Natural killer cell (primary cell): Measurements from ENCODE around the gene FAHD2A. TPM values are rescaled to one million over a fixed set of nuclear protein-coding genes. Genes with fewer than 3 reads are reported as not detected.

Source experiments
- ATAC-seq, 3 donors: fragments of 150-1000 bp in 2 of 3; fragments of 200-7000 bp in 1 of 3; cut with Tn5 transposase; 1 replicate in 1 of 3; 2 replicates in 2 of 3; pipeline ENCODE4 v1.10.0; 2021; ENCODE audit warnings: mild to moderate bottlenecking in 2 of 3, moderate library complexity in 2 of 3
- DNase-seq, 2 donors: peaks; one replicate each; pipeline versions ENCODE4 v3.0.0 to v3.0.0-alpha.2; 2013 to 2021; ENCODE audit warnings: mixed read lengths in 1 of 2
- H3K27ac ChIP-seq: one replicate; pipeline ENCODE4 v1.5.1; 2013; ENCODE audit warnings: mild to moderate bottlenecking, low read length
- H3K27me3 ChIP-seq: one replicate; pipeline ENCODE4 v1.6.1; 2013; ENCODE audit warnings: low read length; ENCODE audit not compliant: control insufficient read depth, insufficient read depth
- H3K36me3 ChIP-seq: one replicate; pipeline ENCODE4 v1.6.1; 2013; ENCODE audit warnings: low read length; ENCODE audit not compliant: control insufficient read depth, insufficient read depth
- H3K4me1 ChIP-seq: one replicate; pipeline ENCODE4 v1.6.1; 2013; ENCODE audit warnings: low read length; ENCODE audit not compliant: control insufficient read depth, insufficient read depth
- H3K4me3 ChIP-seq: one replicate; pipeline ENCODE4 v1.5.1; 2013; ENCODE audit warnings: low read length
- H3K9me3 ChIP-seq: one replicate; pipeline ENCODE4 v1.6.1; 2013; ENCODE audit warnings: low read length; ENCODE audit not compliant: control insufficient read depth, insufficient read depth
- H3K27ac Mint-ChIP-seq, 2 donors: one replicate each; pipeline ENCODE4 v1.8.0; 2022; ENCODE audit warnings: mild to moderate bottlenecking in 2 of 2, mixed read lengths in 2 of 2, moderate library complexity in 1 of 2
- H3K27me3 Mint-ChIP-seq, 2 donors: one replicate each; pipeline ENCODE4 v1.8.0; 2022; ENCODE audit warnings: low read depth in 2 of 2, mixed read lengths in 2 of 2
- H3K36me3 Mint-ChIP-seq: one replicate; pipeline ENCODE4 v1.8.0; 2022; ENCODE audit warnings: mixed read lengths
- H3K4me1 Mint-ChIP-seq, 2 donors: one replicate each; pipeline ENCODE4 v1.8.0; 2022; ENCODE audit warnings: mixed read lengths in 2 of 2
- H3K4me3 Mint-ChIP-seq: one replicate; pipeline ENCODE4 v1.8.0; 2022; ENCODE audit warnings: mild to moderate bottlenecking, moderate library complexity, mixed read lengths
- H3K9me3 Mint-ChIP-seq, 2 donors: one replicate each; pipeline ENCODE4 v1.8.0; 2022; ENCODE audit warnings: mixed read lengths in 2 of 2
- CTCF ChIP-seq: fragments of 200-600 bp; IDR thresholded peaks from one replicate; pipeline ENCODE4 v1.8.0; 2022; ENCODE audit warnings: antibody characterized with exemption
- WGBS: methylation state at CpG from one replicate; pipeline ENCODE4 v1.1.7; 2013; ENCODE audit warnings: missing lambda C conversion rate; ENCODE audit not compliant: insufficient coverage; 5-methylcytosine and 5-hydroxymethylcytosine counted together
- intact Hi-C: fragments of 100-400 bp; cut with micrococcal nuclease; formaldehyde crosslinking; loops from one replicate; pipeline ENCODE4 v1.14.2; 2022
- total RNA-seq, 4 donors: library from RNA; stranded (reverse); fragments of 120-200 nt in 1 of 4; gene quantifications; one replicate each; pipeline versions ENCODE4 v1.2.3 to v1.2.4, GENCODE V29; 2013 to 2022

The FAHD2A gene
- total RNA-seq, 3 donors from 2014 or later (not counting 1 experiment from before 2014, with no cell fraction given), result 21.6 to 25.4 (median 22.0) TPM

DNA sequence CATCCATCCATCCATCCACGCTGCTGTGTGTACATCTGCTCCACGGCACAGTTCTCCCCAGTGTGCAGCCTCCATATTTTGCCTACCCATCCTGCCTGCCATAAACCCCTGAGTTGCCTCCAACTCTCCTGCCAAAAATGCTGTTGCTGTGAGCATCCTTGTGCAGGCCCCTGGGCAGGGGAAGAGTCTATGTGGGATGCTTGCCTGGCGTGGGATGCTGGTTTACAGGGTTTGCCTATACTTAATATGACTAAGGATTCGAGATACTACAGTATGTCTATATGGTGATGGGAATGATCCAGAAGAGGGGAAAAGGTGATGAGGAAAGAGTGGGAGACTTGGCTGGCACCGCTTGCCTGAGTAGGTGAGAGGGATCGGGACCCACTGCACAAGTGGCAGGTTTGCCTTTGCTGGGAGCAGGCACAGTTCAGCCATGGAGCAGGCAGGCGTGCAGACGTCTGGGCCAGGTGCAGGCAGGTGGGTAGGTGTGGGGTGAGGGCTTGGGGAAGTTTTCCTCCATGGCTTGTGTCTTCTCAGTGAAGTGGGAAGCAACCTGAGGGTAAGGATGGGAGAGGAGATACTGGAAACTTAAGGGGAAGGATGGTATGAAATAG, 30.2 kb upstream of the FAHD2A start:
- Mint-ChIP-seq H3K4me3 (no peak overlapping the region), H3K4me1 (no peaks in the 10 kb centered on the region), H3K27me3 (peaks cover 8 to 21% of the 10 kb centered on the region in 2 donors), H3K27ac (no peak overlapping the region), H3K9me3 (no peaks in the 10 kb centered on the region), H3K36me3 (no peaks in the 10 kb centered on the region)
- no peaks in the 10 kb centered on the region for H3K9me3 ChIP-seq
- 95% methylated on average over 8 of the region's 8 CpGs for WGBS
- DNase-seq (no peak), ATAC-seq (no peak)
- intact Hi-C loops, result no loop called here
- H3K4me1 ChIP-seq, result no peaks in the 10 kb centered on the region
- no peak overlapping the region for H3K4me3 ChIP-seq
- TF ChIP-seq CTCF, result no peak
- H3K27ac ChIP-seq, result no peak overlapping the region
- no peaks in the 10 kb centered on the region for H3K27me3 ChIP-seq
- no peaks in the 10 kb centered on the region for H3K36me3 ChIP-seq

- H3K27me3 Mint-ChIP-seq, result peaks cover 8 to 21% of the 10 kb centered on the region in 2 donors
- no peaks in the 10 kb centered on the region for H3K9me3 Mint-ChIP-seq
- WGBS, result 91% methylated on average over 8 of the region's 8 CpGs
- intact Hi-C loops, result no loop called here
- Histone ChIP-seq H3K9me3 (no peaks in the 10 kb centered on the region), H3K27ac (no peak overlapping the region), H3K36me3 (no peaks in the 10 kb centered on the region), H3K4me3 (no peak overlapping the region), H3K27me3 (no peaks in the 10 kb centered on the region), H3K4me1 (no peaks in the 10 kb centered on the region)
- no peak for ATAC-seq
- no peaks in the 10 kb centered on the region for H3K4me1 Mint-ChIP-seq
- no peak overlapping the region for H3K4me3 Mint-ChIP-seq
- no peak for TF ChIP-seq CTCF
- H3K36me3 Mint-ChIP-seq, result no peaks in the 10 kb centered on the region
- DNase-seq, result no peak
- H3K27ac Mint-ChIP-seq, result no peak overlapping the region
Observed at GRCh38 chr2:95372845-95373244, 29.7 kb upstream of the FAHD2A start.

GRCh38 chr2:95374029-95374428, 28.5 kb upstream of the FAHD2A start:
- TF ChIP-seq CTCF, result no peak
- Mint-ChIP-seq H3K4me1 (no peaks in the 10 kb centered on the region), H3K27me3 (peaks cover 8 to 13% of the 10 kb centered on the region in 2 donors), H3K27ac (no peak overlapping the region), H3K4me3 (no peak overlapping the region), H3K9me3 (no peaks in the 10 kb centered on the region), H3K36me3 (no peaks in the 10 kb centered on the region)
- Histone ChIP-seq H3K27me3 (no peaks in the 10 kb centered on the region), H3K4me3 (no peak overlapping the region), H3K4me1 (no peaks in the 10 kb centered on the region), H3K36me3 (no peaks in the 10 kb centered on the region), H3K9me3 (no peaks in the 10 kb centered on the region), H3K27ac (no peak overlapping the region)
- WGBS, result 96% methylated on average over 6 of the region's 6 CpGs
- ATAC-seq, result no peak
- no peak for DNase-seq
- intact Hi-C loops, result no loop called here

DNA sequence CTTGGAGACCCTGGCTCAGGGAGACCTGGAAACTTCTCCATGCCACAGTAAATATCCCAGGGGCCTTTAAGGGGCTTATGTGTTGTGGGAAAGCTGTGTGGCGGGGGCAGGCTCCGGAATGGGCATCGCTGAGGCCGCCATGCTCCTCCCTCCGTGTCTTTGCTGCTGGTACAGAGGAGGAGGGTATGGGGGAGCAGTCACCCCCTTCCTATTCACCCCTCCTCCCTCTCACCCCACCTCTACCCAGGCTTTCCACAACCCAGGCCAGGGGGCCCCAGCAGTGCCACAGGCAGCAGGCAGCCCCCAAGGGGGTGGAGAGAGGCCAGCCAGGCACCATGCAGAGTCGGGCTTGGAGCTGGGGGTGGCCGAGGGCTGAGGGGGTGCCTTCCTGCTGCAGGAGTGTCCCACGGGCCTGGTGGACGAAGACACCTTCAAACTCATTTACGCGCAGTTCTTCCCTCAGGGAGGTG, 28.0 kb upstream of the FAHD2A start:
- Mint-ChIP-seq H3K36me3 (no peaks in the 10 kb centered on the region), H3K4me3 (no peak overlapping the region)

More for the DNA sequence above, 28.0 kb upstream of the FAHD2A start:
- no peak for ATAC-seq
- H3K4me3 ChIP-seq, result no peak overlapping the region
- H3K9me3 ChIP-seq, result no peaks in the 10 kb centered on the region
- no peak for TF ChIP-seq CTCF
- no peaks in the 10 kb centered on the region for H3K27me3 ChIP-seq
- H3K27me3 Mint-ChIP-seq, result peaks cover 8% of the 10 kb centered on the region in 2 donors
- intact Hi-C loops, result no loop called here
- no peak overlapping the region for H3K27ac ChIP-seq
- no peak for DNase-seq
- no peaks in the 10 kb centered on the region for H3K4me1 Mint-ChIP-seq
- no peaks in the 10 kb centered on the region for H3K4me1 ChIP-seq
- H3K9me3 Mint-ChIP-seq, result no peaks in the 10 kb centered on the region
- H3K36me3 ChIP-seq, result no peaks in the 10 kb centered on the region
- 91% methylated on average over 6 of the region's 11 CpGs for WGBS
- no peak overlapping the region for H3K27ac Mint-ChIP-seq
